ENCODE data around the gene UFSP1.
A peak's percentile ranks its signal among the peaks of the same experiment; 100 is the strongest.

The UFSP1 gene

DNA sequence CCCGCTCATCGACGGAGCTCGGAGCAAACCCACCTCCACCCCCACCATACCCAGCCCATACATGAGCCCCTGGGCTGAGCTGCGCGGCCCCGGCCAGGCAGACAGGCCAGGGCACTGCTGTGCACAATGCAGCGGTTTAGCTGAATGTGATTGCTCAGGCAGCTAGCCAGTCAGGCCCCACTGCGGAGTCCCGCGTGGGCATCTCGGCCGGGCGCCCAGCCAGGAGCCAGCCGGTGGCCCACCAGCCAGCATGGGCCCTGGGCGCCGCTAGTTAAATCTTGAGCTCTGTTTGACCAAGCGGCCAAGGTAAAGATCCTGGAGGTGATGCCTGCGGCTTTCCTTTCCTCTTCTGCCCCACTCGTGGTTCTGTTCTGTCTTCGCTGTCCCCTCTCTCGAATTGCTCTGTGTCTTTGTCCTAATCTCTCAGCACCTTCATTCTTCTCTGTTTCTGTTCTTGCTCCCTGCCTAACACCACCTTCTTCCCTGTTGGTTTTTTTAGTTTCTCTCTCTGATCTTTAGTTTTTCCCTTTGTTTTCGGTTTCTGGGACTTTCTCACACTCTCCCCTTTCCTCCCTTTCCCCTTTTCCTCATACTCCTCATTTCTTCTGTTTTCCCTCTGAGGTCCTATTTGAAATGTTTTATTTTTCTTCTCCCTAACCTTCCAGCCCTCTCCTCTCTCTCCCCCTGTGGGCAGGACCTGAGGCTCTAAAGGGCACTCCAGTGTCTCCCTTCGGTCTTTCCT is 6.6 kb downstream of the UFSP1 start:
- no peak for DNase-seq (ENCODE audit: low read depth in 3 of 3)

DNA sequence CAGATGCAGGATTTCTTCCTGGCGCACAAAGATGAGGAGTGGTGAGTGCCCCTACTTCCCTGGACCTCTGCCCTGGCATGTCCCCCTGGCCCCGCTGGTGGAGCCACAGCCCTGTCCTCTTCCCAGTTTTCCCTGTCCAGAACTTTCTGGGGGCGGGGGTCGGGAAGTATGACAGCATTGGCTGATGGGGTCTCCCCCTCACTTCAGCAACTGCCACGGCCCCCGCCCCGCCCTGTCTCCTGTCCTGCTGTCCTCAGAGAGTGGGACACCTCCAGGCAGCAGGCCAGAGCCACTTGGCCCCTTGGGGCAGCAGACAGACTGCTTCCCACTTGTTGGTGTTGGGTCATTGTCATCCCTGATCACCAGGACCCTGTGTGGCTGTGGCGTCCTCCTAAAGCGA is 7.3 kb downstream of the UFSP1 start:
- no peak for DNase-seq (ENCODE audit: low read depth in 3 of 3)

DNA sequence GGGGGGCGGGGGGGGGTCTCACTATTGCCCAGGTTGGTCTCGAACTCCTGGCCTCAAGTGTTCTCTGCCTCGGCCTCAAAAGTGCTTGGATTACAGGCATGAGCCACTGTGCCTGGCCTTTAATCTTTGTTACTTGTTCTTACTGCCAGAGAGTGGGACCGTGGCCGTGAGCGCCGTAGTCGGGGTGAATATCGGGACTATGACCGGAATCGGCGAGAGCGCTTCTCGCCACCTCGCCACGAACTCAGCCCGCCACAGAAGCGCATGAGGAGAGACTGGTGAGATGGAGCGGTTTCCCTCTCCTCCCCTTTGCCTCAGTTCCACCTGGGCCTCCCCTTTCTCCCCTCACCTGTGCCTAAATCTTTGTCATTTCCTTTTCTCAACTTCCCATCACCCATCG is 8.4 kb downstream of the UFSP1 start:
- DNase-seq (ENCODE audit: low read depth in 3 of 3): no peak

DNA sequence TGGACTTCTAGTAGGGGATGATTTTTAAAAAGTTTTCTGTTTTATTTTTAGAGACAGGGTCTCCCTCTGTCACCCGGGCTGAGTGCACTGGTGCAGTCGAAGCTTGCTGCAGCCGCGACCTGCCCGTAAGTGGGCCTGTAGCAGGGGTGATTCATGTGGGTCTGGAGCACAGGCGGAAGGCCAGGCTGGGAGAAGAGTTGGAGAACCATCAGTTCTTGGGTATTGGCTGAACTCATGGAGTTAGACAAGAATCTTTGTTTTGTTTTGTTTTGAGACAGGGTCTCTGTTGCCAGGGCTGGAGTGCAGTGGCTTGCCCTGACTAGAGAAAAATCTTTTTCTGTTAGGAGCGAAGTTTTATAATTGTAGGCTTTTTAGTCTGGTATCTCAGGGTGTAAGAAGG is 8.9 kb downstream of the UFSP1 start:
- no peak for DNase-seq (ENCODE audit: low read depth in 3 of 3)

DNA sequence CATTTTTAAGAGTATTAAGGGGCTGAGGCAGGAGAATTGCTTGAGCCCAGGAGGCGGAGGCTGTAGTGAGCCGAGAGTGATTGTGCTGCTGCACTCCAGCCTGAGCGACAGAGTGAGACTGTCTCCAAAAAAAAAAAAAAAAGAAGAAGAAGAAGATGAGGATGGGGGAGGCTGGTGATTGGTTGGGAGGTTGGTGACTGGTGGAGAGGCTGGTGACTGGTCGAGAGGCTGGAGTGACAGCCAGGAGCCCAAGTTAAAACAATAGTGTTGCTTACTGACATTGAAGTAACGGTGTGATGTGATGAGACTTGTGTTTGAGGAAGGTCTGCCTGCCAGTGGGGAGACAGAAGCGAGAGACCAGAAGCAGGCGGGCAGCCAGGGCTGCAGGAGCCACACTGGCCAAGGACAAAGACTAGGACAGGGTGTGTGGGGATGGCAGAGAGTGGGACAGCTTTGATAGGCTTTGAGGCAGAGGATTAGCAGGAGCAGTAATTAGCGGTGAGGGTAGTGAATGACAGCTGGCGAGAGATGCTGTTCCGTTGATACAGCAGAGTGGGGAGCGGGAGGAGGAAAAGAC is 9.7 kb downstream of the UFSP1 start:
- no peak for DNase-seq (ENCODE audit: low read depth in 3 of 3)

DNA sequence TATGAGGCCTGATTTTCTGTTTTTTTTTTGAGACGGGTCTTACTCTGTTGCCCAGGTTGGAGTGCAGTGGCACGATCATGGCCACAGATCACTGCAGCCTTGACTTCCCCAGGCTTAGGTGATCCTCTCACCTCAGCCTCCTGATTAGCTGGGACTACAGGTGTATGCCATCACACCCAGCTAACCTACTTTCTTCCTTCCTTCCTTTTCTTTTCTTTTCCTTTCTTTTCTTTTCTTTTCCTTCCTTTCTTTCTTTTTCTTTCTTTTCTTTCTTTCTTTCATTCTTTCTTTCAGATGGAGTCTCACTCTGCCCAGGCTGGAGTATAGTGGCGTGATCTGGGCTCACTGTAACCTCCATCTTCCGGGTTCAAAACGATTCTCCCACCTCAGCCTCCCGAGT is 10.8 kb downstream of the UFSP1 start:
- no peak for DNase-seq (ENCODE audit: low read depth in 3 of 3)

DNA sequence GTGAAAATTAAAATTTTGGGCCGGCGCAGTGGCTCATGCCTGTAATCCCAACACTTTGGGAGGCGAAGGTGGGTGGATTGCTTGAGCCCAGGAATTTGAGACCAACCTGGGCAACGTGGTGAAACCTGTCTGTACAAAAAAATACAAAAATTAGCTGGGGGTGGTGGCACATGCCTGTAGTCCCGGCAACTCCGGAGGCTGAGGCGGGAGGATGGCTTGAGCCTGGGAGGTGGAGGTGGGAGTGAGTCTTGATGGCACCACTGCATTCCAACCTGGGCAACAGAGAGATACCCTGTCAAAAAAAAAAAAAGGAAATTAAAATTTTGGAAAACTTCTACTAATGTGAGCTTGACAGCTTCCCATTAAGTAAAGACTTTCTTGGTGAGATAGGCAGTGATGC is 11.5 kb downstream of the UFSP1 start:
- DNase-seq (ENCODE audit: low read depth in 3 of 3): no peak

DNA sequence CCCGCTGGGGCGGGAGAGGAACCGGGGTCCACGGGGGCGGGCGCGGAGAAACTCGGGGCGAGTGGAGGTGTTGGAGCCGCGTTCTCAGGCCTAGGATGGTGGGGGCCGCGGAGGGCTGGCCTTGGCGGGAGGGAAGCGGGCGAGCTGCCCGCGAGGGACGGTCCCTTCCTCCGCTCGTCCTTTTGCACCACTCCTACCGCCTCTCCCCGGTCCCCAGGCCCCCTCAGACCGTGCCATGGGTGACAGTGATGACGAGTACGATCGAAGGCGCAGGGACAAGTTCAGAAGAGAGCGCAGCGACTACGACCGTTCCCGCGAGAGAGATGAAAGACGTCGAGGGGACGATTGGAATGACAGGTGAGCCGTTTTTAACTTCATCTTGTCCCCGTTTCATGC is 14.2 kb downstream of the UFSP1 start:
- no peak for DNase-seq (ENCODE audit: low read depth in 3 of 3)

DNA sequence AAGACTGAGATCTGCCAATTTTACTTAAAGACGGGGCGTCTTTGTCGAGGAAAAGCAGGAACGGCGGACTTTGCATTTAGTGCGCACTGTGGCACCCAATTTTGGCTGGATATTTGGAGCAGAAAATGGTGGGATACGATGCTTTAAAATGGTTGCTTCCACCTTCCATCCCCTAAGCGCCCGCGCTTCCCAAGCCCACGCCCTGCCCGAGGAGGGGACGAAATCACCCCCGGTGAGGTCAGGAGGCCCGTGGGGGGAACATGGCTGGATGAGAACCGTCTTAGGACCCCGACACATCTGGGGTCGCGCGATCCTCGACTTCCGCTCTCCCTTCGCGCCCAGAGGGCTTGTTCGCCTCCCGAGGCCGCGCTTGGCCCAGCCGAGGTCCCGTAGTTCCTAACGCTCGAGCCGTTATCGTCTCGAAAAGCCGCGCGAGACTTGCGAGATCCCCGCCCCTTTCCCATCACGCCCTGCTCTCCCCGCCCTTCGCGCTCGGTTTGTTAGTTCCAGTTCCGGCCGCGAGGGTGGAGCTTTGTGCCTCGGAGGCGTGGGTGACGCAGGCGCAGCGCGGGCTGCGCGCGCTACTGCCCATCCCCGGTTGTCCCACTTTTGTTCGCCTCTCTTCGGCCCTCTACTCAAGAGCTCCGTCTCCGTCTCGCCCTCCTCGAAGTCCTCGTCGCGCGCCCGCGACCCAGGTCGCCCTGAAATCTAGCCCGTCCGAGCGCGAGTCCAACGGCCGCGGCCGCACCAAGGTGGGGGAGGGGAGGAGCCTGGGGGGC is 14.7 kb downstream of the UFSP1 start, which contains the start of gene SRRT:
Gene SRRT (plus strand): TSS at position 527 of the 779 bp plus-strand sequence. CDS start 488 bp downstream, outside the sequence.
- peak; percentile 97 to 98 (median 98) for DNase-seq (ENCODE audit: low read depth in 3 of 3)

DNA sequence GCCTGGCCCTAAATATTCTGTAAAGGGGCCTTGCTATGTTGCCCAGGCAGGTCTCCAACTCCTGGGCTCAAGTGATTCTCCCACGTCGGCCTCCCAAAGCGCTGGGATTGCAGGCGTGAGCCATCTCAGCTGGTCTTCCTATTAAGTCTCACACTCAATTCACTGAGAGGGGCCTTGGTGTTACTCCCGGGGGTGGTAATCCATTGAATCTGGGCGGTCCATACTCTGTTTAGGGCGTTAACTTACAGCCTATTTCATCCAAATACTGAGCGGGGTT is 15.3 kb downstream of the UFSP1 start:
- no peak for DNase-seq (ENCODE audit: low read depth in 3 of 3)

DNA sequence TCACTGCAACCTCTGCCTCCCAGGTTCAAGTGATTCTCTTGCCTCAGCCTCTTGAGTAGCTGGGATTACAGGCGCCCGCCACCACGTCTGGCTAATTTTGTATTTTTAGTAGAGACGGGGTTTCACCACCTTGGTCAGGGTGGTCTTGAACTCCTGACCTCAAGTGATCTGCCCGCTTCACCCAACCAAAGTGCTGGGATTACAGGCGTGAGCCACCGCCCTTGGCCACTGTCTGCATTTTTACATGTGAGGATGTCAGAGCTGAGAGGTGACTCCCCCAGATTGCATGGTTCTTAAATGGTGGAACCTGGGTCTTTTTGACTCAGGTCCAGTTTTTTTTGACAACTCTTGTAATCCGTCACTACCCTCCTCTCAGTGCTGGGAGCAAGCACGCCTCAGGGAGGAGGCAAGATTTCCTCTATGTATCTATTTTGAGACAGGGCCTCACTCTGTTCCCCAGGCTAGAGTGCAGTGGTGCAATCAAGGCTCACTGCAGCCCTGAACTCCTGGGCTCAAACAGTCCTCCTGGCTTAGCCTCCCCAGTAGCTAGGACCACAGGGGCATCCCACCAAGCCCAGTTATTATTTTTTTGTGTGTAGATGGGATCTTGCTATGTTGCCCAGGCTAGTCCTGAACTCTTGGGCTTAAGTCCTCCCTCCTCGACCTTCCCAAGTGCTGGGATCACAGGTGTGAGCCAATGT is 15.8 kb downstream of the UFSP1 start:
- no peak for DNase-seq (ENCODE audit: low read depth in 3 of 3)

DNA sequence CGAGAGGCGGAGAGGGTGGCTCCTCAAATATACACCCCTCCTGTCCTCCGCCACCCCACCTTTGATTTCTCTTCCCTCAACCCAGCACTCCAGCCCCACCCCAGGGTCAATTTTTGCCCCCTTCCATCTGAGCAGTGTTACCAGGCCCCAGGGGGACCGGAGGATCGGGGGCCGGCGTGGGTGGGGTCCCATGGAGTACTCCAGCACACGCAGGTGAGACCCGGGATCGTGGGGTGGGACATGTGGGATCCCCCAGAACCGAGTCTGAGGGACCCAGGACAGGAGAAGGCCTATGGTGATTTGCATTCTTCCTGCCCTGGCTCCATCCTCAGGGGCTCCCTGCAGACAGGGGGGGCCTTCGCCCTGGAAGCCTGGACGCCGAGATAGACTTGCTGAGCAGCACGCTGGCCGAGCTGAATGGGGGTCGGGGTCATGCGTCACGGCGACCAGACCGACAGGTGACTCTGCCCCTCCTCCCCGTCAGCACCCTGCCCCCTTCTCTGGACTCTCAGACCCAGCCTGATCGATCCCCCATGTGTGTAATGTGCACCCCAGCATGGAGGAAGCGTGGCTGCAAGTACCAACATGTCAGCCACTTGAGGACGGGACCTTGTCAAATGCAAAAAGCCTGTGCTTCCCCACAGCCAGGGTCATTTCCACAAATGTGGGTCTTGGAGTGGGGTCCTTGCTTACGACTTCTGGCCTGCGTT is 21.6 kb downstream of the UFSP1 start:
- no peak for DNase-seq (ENCODE audit: low read depth in 3 of 3)

DNA sequence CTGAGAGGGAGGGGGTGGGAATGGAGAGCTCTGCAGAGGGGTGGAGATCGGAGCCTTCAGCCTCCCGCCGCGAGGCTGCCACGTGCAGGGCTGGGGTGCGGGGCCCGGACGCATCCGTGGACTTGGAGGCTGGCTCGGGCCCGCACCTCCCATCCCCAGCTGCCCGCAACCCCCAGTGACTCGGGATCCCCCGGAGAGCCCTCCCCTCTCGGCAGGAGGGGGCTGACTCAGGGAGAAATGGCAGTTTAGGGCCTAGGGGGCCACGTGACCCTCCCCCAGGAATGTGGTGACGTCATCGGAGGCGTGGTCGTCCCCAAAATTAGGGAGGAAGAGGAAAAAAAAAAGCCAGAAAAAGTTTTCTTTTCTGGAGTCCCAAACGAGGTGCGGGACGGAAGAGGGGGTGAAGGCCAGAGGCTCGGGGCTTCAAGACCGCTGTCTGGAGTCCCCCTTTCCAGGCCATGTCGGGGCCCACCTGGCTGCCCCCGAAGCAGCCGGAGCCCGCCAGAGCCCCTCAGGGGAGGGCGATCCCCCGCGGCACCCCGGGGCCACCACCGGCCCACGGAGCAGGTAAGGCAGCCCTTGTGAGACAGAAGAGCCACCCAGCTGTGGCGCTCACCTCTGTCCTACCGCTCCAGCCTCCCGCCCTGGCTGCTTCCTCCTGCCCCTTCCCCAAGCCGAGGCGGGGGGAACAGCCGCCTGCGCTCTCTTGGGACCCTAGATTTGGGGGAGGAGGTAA is 22.3 kb downstream of the UFSP1 start, which contains the start of gene TRIP6:
Gene TRIP6 (plus strand): TSS at position 348 of the 736 bp plus-strand sequence. CDS start 111 bp downstream, at position 459.
- peak; percentile 48 to 64 (median 54) for DNase-seq (ENCODE audit: low read depth in 3 of 3)

DNA sequence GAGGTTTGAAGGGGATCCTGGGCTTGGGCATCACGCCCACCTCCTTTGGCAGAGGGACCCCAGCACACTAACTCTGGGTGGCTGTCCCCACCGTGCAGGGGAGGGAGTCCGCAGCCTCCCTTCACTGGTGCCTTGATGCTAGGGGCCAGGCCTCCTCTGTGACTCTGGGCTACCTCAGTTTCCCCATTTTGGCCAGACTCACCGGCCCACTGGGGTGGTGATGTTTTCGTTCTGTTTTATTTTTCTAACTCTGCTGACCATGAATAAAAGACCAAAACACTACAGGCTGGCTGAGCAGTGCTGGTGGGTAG is 22.8 kb downstream of the UFSP1 start:
- DNase-seq (ENCODE audit: low read depth in 3 of 3): no peak

DNA sequence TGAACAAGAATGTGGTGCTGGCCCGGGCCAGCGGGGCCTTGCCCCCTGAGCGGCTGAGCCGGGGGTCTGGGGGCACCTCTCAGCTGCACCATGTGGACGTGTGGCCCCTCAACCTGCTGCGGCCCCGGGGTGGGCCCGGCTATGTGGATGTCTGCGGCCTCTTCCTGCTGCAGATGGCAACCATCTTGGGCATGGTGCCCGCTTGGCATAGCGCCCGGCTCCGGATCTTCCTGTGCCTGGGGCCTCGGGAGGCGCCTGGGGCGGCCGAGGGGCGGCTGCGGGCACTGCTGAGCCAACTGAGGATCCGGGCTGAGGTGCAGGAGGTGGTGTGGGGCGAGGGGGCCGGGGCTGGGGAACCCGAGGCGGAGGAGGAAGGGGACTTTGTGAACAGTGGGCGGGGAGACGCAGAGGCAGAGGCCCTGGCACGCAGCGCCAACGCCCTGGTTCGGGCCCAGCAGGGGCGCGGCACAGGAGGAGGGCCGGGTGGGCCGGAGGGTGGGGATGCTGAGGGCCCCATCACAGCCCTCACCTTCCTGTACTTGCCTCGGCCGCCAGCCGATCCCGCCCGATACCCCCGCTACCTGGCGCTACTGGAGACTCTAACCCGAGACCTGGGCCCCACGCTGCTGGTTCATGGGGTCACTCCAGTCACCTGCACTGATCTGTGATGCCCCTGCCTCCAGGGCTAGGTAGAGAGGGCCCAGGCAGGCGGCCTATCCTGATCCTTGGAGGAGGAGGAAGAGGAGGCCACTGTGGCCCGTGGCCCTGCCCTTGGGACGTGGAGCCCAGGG is 23.4 kb downstream of the UFSP1 start:
- no peak for DNase-seq (ENCODE audit: low read depth in 3 of 3)

DNA sequence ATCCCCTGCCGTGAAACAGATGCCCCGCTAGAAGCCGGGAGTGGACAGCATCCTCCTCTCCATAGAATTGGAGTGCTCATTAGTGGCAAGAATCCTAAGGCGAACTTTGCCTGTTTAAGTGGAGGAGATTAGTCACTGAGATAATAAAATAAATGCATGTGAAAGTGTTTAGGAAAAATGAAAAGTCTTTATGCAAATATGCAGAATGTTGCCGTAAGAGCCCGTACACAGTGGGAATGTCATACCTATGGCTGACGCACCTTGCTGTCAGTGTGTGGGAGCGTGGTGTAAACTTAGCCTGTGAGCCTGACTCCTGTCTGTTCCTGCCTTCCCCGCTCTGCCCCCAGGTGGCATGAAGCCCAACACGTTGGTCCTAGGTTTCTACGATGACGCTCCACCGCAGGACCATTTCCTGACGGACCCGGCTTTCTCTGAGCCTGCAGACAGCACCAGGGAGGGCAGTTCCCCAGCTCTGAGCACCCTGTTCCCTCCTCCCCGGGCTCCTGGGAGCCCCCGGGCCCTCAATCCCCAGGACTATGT is 24.1 kb downstream of the UFSP1 start:
- DNase-seq (ENCODE audit: low read depth in 3 of 3): no peak

DNA sequence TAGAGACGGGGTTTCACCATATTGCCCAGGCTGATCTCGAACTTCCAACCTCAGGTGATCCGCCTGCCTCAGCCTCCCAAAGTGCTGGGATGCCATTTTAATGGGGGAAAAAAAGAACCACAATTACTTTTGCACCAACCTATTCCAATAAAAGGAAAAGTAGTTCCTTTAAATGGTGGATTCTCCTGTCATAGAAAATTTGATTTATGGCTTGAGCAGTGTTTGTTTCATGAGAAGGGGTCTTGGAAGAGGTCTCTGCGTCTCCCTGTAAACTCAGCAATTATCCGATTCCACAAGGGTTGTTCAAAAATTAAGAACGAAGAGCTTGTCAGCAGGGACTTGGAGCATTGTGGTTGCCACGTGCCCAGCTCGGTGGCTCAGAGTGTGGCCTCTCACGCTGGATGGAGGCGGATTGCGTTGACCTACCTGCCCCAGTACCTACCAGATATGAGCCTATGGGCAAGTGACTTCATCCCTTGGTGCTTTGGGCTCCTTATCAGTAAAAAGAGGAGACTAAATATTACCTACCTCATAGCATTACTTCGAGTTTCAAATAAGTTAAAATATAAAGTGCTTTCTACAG is 25.2 kb downstream of the UFSP1 start:
- no peak for DNase-seq (ENCODE audit: low read depth in 3 of 3)

DNA sequence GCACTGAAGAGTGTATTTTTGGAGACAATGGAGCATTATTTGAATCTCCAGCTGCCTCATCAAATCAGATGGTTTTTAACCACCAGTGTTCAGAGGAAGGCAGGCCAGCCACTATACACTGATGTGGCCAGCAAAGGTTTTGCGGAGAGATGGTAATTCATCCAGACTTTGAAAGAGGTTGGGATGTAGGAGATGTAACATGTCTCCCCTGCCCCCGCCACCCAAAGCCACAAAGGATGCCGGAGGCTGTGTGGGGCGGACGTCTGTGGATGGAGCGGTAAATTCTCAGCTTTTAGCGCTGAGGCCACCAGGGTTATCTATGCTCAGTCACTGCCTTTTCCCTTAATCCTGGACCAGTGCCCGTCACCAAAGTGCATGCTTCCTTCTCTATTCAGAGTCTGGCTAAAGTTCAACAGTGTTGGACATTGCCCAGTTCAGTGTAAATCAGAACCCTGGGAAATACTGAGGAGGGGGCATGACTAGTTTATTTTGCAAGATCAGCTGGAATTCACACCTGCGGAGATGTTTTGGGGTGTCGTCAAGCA is 26.0 kb downstream of the UFSP1 start:
- no peak for DNase-seq (ENCODE audit: low read depth in 3 of 3)

DNA sequence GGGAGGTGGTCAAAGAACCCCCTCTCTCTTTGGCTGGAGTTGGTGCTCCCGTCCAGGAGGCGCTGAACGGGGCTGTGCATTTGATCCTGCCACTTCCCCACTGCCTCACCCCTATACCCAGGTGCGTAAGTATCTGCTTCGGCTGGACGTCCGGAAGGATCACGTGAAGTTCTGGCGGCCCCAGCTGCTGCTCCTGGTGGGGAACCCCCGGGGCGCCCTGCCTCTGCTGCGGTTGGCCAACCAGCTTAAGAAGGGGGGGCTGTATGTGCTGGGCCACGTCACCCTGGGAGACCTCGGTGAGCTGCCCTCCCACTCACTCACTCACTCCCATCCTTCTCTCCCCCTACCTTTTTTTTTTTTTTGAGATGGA is 27.9 kb downstream of the UFSP1 start:
- no peak for DNase-seq (ENCODE audit: low read depth in 3 of 3)
